HG03378 (cell line): ENCODE results near the gene CENPO.

Source experiments
- ATAC-seq: cut with Tn5 transposase; IDR thresholded peaks from one replicate; pipeline ENCODE4 v1.9.1; 2021; ENCODE audit warnings: mild to moderate bottlenecking, moderate library complexity; ENCODE audit not compliant: unreplicated experiment

Gene CENPO

GRCh38 chr2:24792874-24793760 is at the start of gene CENPO, which contains the start of gene PTRHD1:
Gene CENPO, plus strand, starts transcription at chr2:24793425. Its CDS starts 495 bp downstream, at chr2:24793920.
Gene PTRHD1, minus strand, starts transcription at chr2:24793391. Its CDS starts 14 bp downstream, at chr2:24793377.
- ATAC-seq = peak; percentile 87

- ATAC-seq = no peak
These were observed 49.3 kb upstream of the CENPO start for GRCh38 chr2:24743924-24744323.

- ATAC-seq = no peak
These were observed 48.9 kb upstream of the CENPO start for GRCh38 chr2:24744356-24744755.

- ATAC-seq = no peak
These were observed 47.4 kb upstream of the CENPO start for GRCh38 chr2:24745825-24746224.

GRCh38 chr2:24747299-24747698 is 45.9 kb upstream of the CENPO start:
- no peak for ATAC-seq

- no peak for ATAC-seq
These were observed 44.0 kb upstream of the CENPO start for GRCh38 chr2:24749069-24749691.

GRCh38 chr2:24754985-24755705 is 38.1 kb upstream of the CENPO start:
- ATAC-seq = no peak

- ATAC-seq = no peak
These were observed 36.4 kb upstream of the CENPO start for GRCh38 chr2:24756789-24757188.

GRCh38 chr2:24761866-24762265 is 31.4 kb upstream of the CENPO start:
- ATAC-seq = no peak

- no peak for ATAC-seq
These were observed 30.7 kb upstream of the CENPO start for GRCh38 chr2:24762518-24762917.

- no peak for ATAC-seq
These were observed 29.4 kb upstream of the CENPO start for GRCh38 chr2:24763843-24764242.

GRCh38 chr2:24766609-24767008 is 26.6 kb upstream of the CENPO start:
- no peak for ATAC-seq

GRCh38 chr2:24768013-24768412 is 25.2 kb upstream of the CENPO start:
- no peak for ATAC-seq

- no peak for ATAC-seq
These were observed 24.6 kb upstream of the CENPO start for GRCh38 chr2:24768601-24769000.

- ATAC-seq = no peak
These were observed 22.2 kb upstream of the CENPO start for GRCh38 chr2:24771061-24771460.

GRCh38 chr2:24771764-24772586 is 21.2 kb upstream of the CENPO start:
- no peak for ATAC-seq

- ATAC-seq = no peak
These were observed 18.9 kb upstream of the CENPO start for GRCh38 chr2:24774373-24774772.

- ATAC-seq = no peak
These were observed 14.1 kb upstream of the CENPO start for GRCh38 chr2:24779116-24779515.

- ATAC-seq = no peak
These were observed 9.6 kb upstream of the CENPO start for GRCh38 chr2:24783641-24784040.

GRCh38 chr2:24785671-24786321 is 7.4 kb upstream of the CENPO start:
- peak; percentile 91 for ATAC-seq
